Measurements from ENCODE around the gene UBR3. TPM values are rescaled to one million over a fixed set of nuclear protein-coding genes. Genes with fewer than 3 reads are reported as not detected.

UBR3 gene, protein sequence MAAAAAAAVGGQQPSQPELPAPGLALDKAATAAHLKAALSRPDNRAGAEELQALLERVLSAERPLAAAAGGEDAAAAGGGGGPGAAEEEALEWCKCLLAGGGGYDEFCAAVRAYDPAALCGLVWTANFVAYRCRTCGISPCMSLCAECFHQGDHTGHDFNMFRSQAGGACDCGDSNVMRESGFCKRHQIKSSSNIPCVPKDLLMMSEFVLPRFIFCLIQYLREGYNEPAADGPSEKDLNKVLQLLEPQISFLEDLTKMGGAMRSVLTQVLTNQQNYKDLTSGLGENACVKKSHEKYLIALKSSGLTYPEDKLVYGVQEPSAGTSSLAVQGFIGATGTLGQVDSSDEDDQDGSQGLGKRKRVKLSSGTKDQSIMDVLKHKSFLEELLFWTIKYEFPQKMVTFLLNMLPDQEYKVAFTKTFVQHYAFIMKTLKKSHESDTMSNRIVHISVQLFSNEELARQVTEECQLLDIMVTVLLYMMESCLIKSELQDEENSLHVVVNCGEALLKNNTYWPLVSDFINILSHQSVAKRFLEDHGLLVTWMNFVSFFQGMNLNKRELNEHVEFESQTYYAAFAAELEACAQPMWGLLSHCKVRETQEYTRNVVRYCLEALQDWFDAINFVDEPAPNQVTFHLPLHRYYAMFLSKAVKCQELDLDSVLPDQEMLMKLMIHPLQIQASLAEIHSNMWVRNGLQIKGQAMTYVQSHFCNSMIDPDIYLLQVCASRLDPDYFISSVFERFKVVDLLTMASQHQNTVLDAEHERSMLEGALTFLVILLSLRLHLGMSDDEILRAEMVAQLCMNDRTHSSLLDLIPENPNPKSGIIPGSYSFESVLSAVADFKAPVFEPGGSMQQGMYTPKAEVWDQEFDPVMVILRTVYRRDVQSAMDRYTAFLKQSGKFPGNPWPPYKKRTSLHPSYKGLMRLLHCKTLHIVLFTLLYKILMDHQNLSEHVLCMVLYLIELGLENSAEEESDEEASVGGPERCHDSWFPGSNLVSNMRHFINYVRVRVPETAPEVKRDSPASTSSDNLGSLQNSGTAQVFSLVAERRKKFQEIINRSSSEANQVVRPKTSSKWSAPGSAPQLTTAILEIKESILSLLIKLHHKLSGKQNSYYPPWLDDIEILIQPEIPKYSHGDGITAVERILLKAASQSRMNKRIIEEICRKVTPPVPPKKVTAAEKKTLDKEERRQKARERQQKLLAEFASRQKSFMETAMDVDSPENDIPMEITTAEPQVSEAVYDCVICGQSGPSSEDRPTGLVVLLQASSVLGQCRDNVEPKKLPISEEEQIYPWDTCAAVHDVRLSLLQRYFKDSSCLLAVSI (N-terminal part only)
- 19.0 and 23.0 TPM in 2 replicates for total RNA-seq

DNA sequence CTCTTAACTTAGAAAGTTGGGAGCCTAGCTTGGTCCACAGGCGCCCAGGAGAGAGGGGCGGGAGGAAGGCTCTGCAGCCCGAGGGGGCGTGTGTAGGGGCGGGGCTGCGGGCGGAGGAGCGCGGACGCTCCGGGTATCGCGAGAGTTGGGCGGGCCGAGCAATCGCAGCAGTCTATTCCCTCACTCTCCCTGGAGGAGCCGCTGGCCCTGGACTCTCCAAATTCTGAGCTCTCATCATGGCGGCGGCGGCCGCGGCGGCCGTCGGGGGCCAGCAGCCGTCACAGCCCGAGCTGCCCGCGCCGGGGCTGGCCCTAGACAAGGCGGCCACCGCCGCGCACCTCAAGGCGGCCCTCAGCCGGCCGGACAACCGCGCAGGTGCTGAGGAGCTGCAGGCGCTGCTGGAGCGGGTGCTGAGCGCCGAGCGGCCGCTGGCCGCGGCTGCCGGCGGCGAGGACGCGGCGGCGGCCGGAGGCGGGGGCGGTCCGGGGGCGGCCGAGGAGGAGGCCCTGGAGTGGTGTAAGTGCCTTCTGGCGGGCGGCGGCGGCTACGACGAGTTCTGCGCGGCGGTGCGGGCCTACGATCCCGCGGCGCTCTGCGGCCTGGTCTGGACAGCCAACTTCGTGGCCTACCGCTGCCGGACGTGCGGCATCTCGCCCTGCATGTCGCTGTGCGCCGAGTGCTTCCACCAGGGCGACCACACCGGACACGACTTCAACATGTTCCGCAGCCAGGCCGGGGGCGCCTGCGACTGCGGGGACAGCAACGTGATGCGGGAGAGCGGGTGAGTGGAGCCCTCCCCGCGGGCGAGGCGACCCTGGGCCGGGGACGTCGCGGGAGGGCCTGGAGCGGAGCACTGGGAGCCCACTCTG, at the start of gene UBR3:
UBR3 (plus strand) TSS at position 183 of the 869 bp plus-strand sequence; CDS start at position 237, 54 bp downstream.

DNA sequence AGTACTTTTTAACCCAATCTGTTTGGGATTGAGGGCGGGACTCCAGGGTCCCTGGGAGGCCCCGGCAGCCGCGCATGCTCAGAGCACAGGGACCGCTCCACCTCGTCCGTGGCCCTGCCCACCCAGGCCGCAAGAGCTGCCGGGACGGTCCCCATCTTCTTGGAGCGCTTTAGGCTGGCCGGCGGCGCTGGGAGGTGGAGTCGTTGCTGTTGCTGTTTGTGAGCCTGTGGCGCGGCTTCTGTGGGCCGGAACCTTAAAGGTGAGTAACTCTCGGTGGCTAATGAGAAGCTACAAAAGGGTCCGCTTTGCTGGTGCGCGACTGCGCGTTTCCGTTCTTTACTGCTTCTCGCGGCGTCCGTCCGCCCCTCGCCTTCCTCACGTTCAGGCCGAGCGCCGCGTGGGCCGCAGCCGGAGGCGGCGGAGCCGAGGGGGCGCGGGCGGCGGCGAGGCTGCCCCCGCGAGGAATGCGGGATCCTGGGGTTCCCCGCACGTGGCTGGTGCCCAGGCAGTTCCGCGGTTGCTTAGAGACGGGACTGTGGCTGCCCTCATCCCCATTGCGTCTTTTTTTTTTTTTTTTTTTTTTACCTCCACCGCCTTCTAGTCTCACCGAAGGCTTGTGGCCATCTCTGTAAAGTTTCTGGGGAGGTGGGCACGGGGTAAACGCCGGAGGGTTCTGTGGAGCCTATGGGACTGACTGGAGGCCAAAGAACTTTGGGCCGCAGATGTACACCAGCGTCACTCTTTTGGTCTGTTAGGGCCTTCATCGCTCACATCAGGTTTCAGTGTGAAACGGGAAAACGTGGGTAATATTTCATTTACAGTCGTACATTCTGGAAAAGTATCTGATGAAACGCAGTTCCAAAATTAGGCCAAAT, 28.3 kb upstream of the UBR3 start, which contains the start of gene SSB:
SSB (plus strand) TSS at position 154 of the 875 bp plus-strand sequence. CDS start 2,090 bp downstream, outside the sequence.

DNA sequence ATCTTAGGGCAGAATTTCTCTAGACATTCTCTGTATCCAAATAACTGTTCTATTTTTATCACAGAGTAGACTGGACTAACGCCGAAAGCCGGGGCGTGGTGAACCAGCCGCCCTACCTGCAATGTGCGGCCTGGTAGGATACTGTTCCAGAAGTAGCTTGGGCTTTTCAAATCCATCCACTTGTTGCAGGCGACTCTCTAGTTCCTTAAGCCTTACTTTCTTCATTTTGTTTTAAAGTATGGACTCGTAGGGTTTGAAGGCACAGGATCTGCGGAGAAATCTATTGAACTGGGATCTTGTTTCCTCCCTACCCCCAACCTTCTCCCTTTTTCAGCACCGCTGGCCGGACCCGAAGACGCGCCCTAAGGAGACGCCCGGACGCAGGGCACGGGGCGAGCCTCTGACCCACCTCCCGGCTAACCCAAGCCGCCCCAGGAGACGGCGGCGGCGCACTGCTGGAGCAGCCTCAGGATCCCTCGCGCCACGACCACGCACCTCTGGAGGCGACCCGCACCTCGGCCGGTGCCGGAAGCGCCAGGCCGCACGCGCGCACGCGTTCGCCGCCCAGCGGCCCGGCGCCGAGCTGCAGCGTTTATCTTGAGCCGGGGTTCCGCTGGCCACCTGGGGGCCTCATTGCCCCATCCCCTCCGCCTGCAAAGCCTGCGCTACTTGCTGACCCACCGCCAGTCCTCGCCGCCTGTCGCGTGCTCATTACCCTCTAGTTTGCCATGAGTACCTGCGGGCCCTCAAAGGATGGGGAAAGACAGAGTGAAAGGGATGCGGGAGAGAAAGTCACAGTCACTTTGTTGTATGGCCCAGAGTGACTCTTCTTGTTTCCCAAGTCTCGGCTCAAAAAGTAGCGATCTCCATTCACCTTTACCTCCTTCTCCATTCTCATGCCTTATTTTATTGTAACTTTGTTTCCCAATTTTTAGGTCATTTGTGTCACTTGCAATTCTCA, 2.6 kb upstream of the UBR3 start, which contains the start of gene METTL5:
METTL5 (minus strand) TSS at position 533 of the 961 bp plus-strand sequence; CDS start at position 225, 308 bp downstream.

Other genes starting within 250 kb of the UBR3 start
- 12.4 and 20.6 TPM in 2 replicates for gene PPIG, start 243.1 kb upstream of the UBR3 start, total RNA-seq
- not detected in 2 replicates for gene CFAP210, start 133.0 kb upstream of the UBR3 start, total RNA-seq
- gene PHOSPHO2, start 133.0 kb upstream of the UBR3 start, total RNA-seq, result 0.58 and 2.5 TPM in 2 replicates
- gene KLHL23, start 93.6 kb upstream of the UBR3 start, total RNA-seq, result 1.2 and 5.5 TPM in 2 replicates
- gene SSB, start 28.6 kb upstream of the UBR3 start, total RNA-seq, result 77.0 and 130 TPM in 2 replicates
- gene METTL5, start 2.5 kb upstream of the UBR3 start, total RNA-seq, result 79.0 and 79.9 TPM in 2 replicates